IPS-18a (cell line): Measurements from ENCODE around the gene SUPT4H1.

Source experiments
- H3K27ac ChIP-seq: one replicate; pipeline ENCODE4 v1.5.1; 2013; ENCODE audit warnings: low read length
- H3K27me3 ChIP-seq: one replicate; pipeline ENCODE4 v1.6.1; 2013; ENCODE audit warnings: mild to moderate bottlenecking, low read length; ENCODE audit not compliant: control insufficient read depth, insufficient read depth
- H3K36me3 ChIP-seq: one replicate; pipeline ENCODE4 v1.6.1; 2013; ENCODE audit warnings: low read depth, low read length; ENCODE audit not compliant: control insufficient read depth
- H3K4me1 ChIP-seq: one replicate; pipeline ENCODE4 v1.6.1; 2013; ENCODE audit warnings: low read depth, low read length; ENCODE audit not compliant: control insufficient read depth
- H3K4me3 ChIP-seq: one replicate; pipeline ENCODE4 v1.5.1; 2013; ENCODE audit warnings: low read length
- H3K9ac ChIP-seq: one replicate; pipeline ENCODE4 v1.6.1; 2013; ENCODE audit warnings: mild to moderate bottlenecking, low read length, moderate library complexity
- H3K9me3 ChIP-seq: one replicate; pipeline ENCODE4 v1.6.1; 2013; ENCODE audit warnings: low read depth, low read length; ENCODE audit not compliant: control insufficient read depth

The SUPT4H1 gene

GRCh38 chr17:58370309-58370708 is 18.3 kb upstream of the SUPT4H1 start:
- no peak overlapping the region for H3K4me3 ChIP-seq
- no peaks in the 10 kb centered on the region for H3K27me3 ChIP-seq
- no peaks in the 10 kb centered on the region for H3K4me1 ChIP-seq
- no peaks in the 10 kb centered on the region for H3K9me3 ChIP-seq
- H3K27ac ChIP-seq, result no peak overlapping the region
- H3K36me3 ChIP-seq, result no peaks in the 10 kb centered on the region
- H3K9ac ChIP-seq, result no peak overlapping the region

GRCh38 chr17:58369214-58370031 is 17.4 kb upstream of the SUPT4H1 start:
- Histone ChIP-seq H3K27ac (no peak overlapping the region), H3K27me3 (no peaks in the 10 kb centered on the region), H3K4me3 (no peak overlapping the region), H3K36me3 (no peaks in the 10 kb centered on the region), H3K9ac (no peak overlapping the region), H3K4me1 (no peaks in the 10 kb centered on the region), H3K9me3 (no peaks in the 10 kb centered on the region)

GRCh38 chr17:58368860-58369213 is 16.8 kb upstream of the SUPT4H1 start:
- Histone ChIP-seq H3K36me3 (no peaks in the 10 kb centered on the region), H3K4me3 (no peak overlapping the region), H3K9ac (no peak overlapping the region), H3K9me3 (no peaks in the 10 kb centered on the region), H3K27ac (no peak overlapping the region), H3K4me1 (no peaks in the 10 kb centered on the region), H3K27me3 (no peaks in the 10 kb centered on the region)

GRCh38 chr17:58367461-58367860 is 15.5 kb upstream of the SUPT4H1 start:
- H3K27ac ChIP-seq, result no peak overlapping the region
- H3K9me3 ChIP-seq, result no peaks in the 10 kb centered on the region
- H3K36me3 ChIP-seq, result no peaks in the 10 kb centered on the region
- H3K4me1 ChIP-seq, result no peaks in the 10 kb centered on the region
- H3K9ac ChIP-seq, result no peak overlapping the region
- H3K4me3 ChIP-seq, result no peak overlapping the region
- H3K27me3 ChIP-seq, result no peaks in the 10 kb centered on the region

GRCh38 chr17:58365980-58366595 is 14.1 kb upstream of the SUPT4H1 start:
- no peaks in the 10 kb centered on the region for H3K9me3 ChIP-seq
- H3K4me3 ChIP-seq, result no peak overlapping the region
- H3K4me1 ChIP-seq, result no peaks in the 10 kb centered on the region
- H3K27ac ChIP-seq, result no peak overlapping the region
- H3K36me3 ChIP-seq, result no peaks in the 10 kb centered on the region
- no peak overlapping the region for H3K9ac ChIP-seq
- no peaks in the 10 kb centered on the region for H3K27me3 ChIP-seq

- Histone ChIP-seq H3K4me1 (no peaks in the 10 kb centered on the region), H3K9me3 (no peaks in the 10 kb centered on the region), H3K9ac (no peak overlapping the region), H3K27me3 (no peaks in the 10 kb centered on the region), H3K4me3 (no peak overlapping the region), H3K36me3 (no peaks in the 10 kb centered on the region), H3K27ac (no peak overlapping the region)
These were observed 13.4 kb upstream of the SUPT4H1 start for GRCh38 chr17:58365185-58365979.

GRCh38 chr17:58364270-58364942 is 12.4 kb upstream of the SUPT4H1 start:
- Histone ChIP-seq H3K9ac (no peak overlapping the region), H3K9me3 (no peaks in the 10 kb centered on the region), H3K4me1 (no peaks in the 10 kb centered on the region), H3K4me3 (no peak overlapping the region), H3K27me3 (no peaks in the 10 kb centered on the region), H3K36me3 (no peaks in the 10 kb centered on the region), H3K27ac (no peak overlapping the region)

- Histone ChIP-seq H3K9ac (no peak overlapping the region), H3K4me3 (no peak overlapping the region), H3K27me3 (no peaks in the 10 kb centered on the region), H3K4me1 (no peaks in the 10 kb centered on the region), H3K9me3 (no peaks in the 10 kb centered on the region), H3K27ac (no peak overlapping the region), H3K36me3 (no peaks in the 10 kb centered on the region)
These were observed 11.6 kb upstream of the SUPT4H1 start for GRCh38 chr17:58363457-58364185.

GRCh38 chr17:58362368-58363014 is 10.5 kb upstream of the SUPT4H1 start:
- Histone ChIP-seq H3K9me3 (no peaks in the 10 kb centered on the region), H3K4me3 (no peak overlapping the region), H3K4me1 (no peaks in the 10 kb centered on the region), H3K27me3 (no peaks in the 10 kb centered on the region), H3K9ac (no peak overlapping the region), H3K27ac (no peak overlapping the region), H3K36me3 (no peaks in the 10 kb centered on the region)

GRCh38 chr17:58360296-58361063 is 8.5 kb upstream of the SUPT4H1 start:
- H3K4me1 ChIP-seq, result no peaks in the 10 kb centered on the region
- H3K27ac ChIP-seq, result no peak overlapping the region
- no peak overlapping the region for H3K9ac ChIP-seq
- no peaks in the 10 kb centered on the region for H3K27me3 ChIP-seq
- H3K9me3 ChIP-seq, result no peaks in the 10 kb centered on the region
- H3K36me3 ChIP-seq, result no peaks in the 10 kb centered on the region
- no peak overlapping the region for H3K4me3 ChIP-seq
